Peyer's patch (tissue), 4 donors: Measurements from ENCODE around the gene ZSCAN23. TPM values are rescaled to one million over a fixed set of nuclear protein-coding genes. Genes with fewer than 3 reads are reported as not detected.

ENCODE experiments used
- DNase-seq, 3 donors: peaks; one replicate each; pipeline ENCODE4 v3.0.0-alpha.2; 2017 to 2019
- H3K27ac ChIP-seq, 4 donors: fragments of 200-600 bp; sonication (generic); one replicate each; pipeline ENCODE4 v1.5.1; 2016 to 2019
- H3K27me3 ChIP-seq, 2 donors: fragments of 200-600 bp; sonication (generic); one replicate each; pipeline ENCODE4 v1.5.1; 2019
- H3K36me3 ChIP-seq, 3 donors: fragments of 200-600 bp; sonication (generic); one replicate each; pipeline ENCODE4 v1.5.1; 2016 to 2019
- H3K4me1 ChIP-seq, 4 donors: fragments of 200-600 bp; sonication (generic); one replicate each; pipeline ENCODE4 v1.5.1; 2016 to 2019
- H3K4me3 ChIP-seq, 4 donors: fragments of 200-600 bp; sonication (generic); 1 replicate in 3 of 4; 2 replicates in 1 of 4; pipeline ENCODE4 v1.5.1; 2016 to 2019; ENCODE audit warnings: mild to moderate bottlenecking in 1 of 4
- H3K9me3 ChIP-seq, 4 donors: fragments of 200-600 bp; sonication (generic); one replicate each; pipeline ENCODE4 v1.5.1; 2016 to 2019; ENCODE audit warnings: mild to moderate bottlenecking in 1 of 4
- CTCF ChIP-seq, 6 experiments: fragments of 450-650 bp in 4 of 6; fragments of 200-600 bp in 2 of 6; sonication (generic) in 1 of 6; IDR thresholded peaks; one replicate each; pipeline ENCODE4 v1.5.1; 2017 to 2019; ENCODE audit warnings: antibody characterized with exemption in 6 of 6, mild to moderate bottlenecking in 3 of 6, moderate library complexity in 1 of 6
- POLR2A ChIP-seq, 2 donors: fragments of 450-650 bp; IDR thresholded peaks; one replicate each; pipeline ENCODE4 v1.5.1; 2017; ENCODE audit warnings: antibody characterized with exemption in 2 of 2, mild to moderate bottlenecking in 2 of 2, moderate library complexity in 2 of 2
- total RNA-seq, 4 donors: library from RNA; depleted of rRNA; stranded (reverse); fragments of >200 nt; gene quantifications; one replicate each; pipeline ENCODE4 v1.1.0, GENCODE V29; 2016

ZSCAN23 gene
- total RNA-seq, 4 donors from 2014 or later, result 0.57 to 46.2 (median 1.6) TPM; not detected in 1

- TF ChIP-seq POLR2A (IDR thresholded peaks at IDR 0.05) (no peak), CTCF (IDR thresholded peaks at IDR 0.05) (no peak)
- DNase-seq, result no peak
- no peak overlapping the region for H3K27ac ChIP-seq
- H3K27me3 ChIP-seq, result no peaks in the 10 kb centered on the region
- H3K36me3 ChIP-seq, result no peaks in the 10 kb centered on the region
- peaks cover 0 to 6% (median 0%) of the 10 kb centered on the region in 4 donors for H3K9me3 ChIP-seq
- no peak overlapping the region for H3K4me3 ChIP-seq
- H3K4me1 ChIP-seq, result no peaks in the 10 kb centered on the region
These were observed 17.2 kb downstream of the ZSCAN23 start for GRCh38 chr6:28425944-28426541.

- Histone ChIP-seq H3K27ac (no peak overlapping the region), H3K4me1 (no peaks in the 10 kb centered on the region), H3K9me3 (peaks cover 0 to 6% (median 0%) of the 10 kb centered on the region in 4 donors), H3K4me3 (no peak overlapping the region), H3K36me3 (no peaks in the 10 kb centered on the region), H3K27me3 (no peaks in the 10 kb centered on the region)
- TF ChIP-seq CTCF (IDR thresholded peaks at IDR 0.05) (no peak), POLR2A (IDR thresholded peaks at IDR 0.05) (no peak)
- no peak for DNase-seq
These were observed 19.1 kb downstream of the ZSCAN23 start for GRCh38 chr6:28424163-28424562.

DNA sequence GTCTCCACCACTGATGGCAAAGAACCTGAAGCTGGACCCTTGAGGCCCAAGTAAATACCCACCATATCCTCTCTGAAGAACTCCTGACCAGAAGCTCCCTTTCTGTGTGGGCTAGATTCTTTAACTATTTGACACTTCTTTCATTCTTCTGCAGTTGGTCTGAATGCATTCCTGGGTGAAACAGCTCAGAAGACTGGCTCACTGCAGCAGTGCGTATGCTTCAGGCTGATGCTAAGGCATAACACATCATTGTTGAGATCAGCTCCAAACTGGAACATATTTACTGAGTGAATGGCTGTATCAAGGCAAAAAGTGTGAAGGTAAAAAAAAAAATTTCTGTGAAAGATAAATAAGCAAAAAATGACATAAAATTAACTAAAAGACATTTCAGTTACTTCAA is 19.7 kb downstream of the ZSCAN23 start:
- no peak for DNase-seq
- TF ChIP-seq POLR2A (IDR thresholded peaks at IDR 0.05) (no peak), CTCF (IDR thresholded peaks at IDR 0.05) (no peak)
- Histone ChIP-seq H3K4me1 (no peaks in the 10 kb centered on the region), H3K27me3 (no peaks in the 10 kb centered on the region), H3K27ac (no peak overlapping the region), H3K9me3 (peaks cover 0 to 6% (median 0%) of the 10 kb centered on the region in 4 donors), H3K36me3 (no peaks in the 10 kb centered on the region), H3K4me3 (no peak overlapping the region)

DNA sequence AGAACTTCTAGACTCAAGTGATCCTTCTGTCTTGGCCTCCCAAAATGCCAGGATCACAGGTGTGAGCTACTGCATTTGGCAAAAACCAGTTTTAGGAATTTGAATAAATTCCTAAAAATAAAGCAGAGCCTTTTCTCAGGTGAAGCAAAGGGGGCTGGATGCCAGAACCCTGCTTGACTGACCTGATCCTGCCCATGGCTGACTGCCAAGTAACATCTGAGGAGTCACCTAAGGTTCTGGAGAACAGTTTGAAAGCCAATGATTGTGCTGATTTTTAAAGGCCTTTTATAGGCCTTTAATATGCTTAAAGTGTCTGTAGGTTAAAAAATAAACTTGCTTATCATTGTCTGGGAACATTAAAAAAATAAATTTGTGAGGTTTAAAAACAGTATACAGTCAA is 29.6 kb downstream of the ZSCAN23 start:
- Histone ChIP-seq H3K27ac (no peak overlapping the region), H3K27me3 (no peaks in the 10 kb centered on the region), H3K4me3 (no peak overlapping the region), H3K9me3 (no peaks in the 10 kb centered on the region), H3K36me3 (no peaks in the 10 kb centered on the region), H3K4me1 (no peaks in the 10 kb centered on the region)
- TF ChIP-seq CTCF (IDR thresholded peaks at IDR 0.05) (no peak), POLR2A (IDR thresholded peaks at IDR 0.05) (no peak)
- DNase-seq, result no peak

- H3K27ac ChIP-seq, result no peak overlapping the region
- TF ChIP-seq POLR2A (IDR thresholded peaks at IDR 0.05) (no peak), CTCF (IDR thresholded peaks at IDR 0.05) (no peak)
- no peaks in the 10 kb centered on the region for H3K27me3 ChIP-seq
- DNase-seq, result no peak
- H3K9me3 ChIP-seq, result no peaks in the 10 kb centered on the region
- H3K4me3 ChIP-seq, result no peak overlapping the region
- no peaks in the 10 kb centered on the region for H3K36me3 ChIP-seq
- no peaks in the 10 kb centered on the region for H3K4me1 ChIP-seq
These were observed 32.5 kb downstream of the ZSCAN23 start for GRCh38 chr6:28410767-28411166.
